ENCODE results near the gene CPD. TPM values are rescaled to one million over a fixed set of nuclear protein-coding genes. Genes with fewer than 3 reads are reported as not detected.
"Not testable (repeated sequence)": the region's sequence is repeated elsewhere in the genome, so short reads cannot be mapped to it uniquely, and the experiment has no call there.

Gene CPD
- total RNA-seq, 2 donors from 2014 or later, result 55.2 to 109 TPM

GRCh38 chr17:30436729-30437128, 58.0 kb downstream of the CPD start:
- no peak for ATAC-seq (ENCODE audit: insufficient number of reproducible peaks, low FRiP score, low read depth)
- Histone ChIP-seq H3K36me3 (no peaks in the 10 kb centered on the region), H3K27me3 (replicated peaks; ENCODE audit: insufficient read depth) (no peaks in the 10 kb centered on the region), H3K9me3 (no peaks in the 10 kb centered on the region), H3K4me1 (ENCODE audit: control insufficient read depth in 1 of 2, low read depth in 2 of 2) (no peaks in the 10 kb centered on the region), H3K27ac (no peak overlapping the region), H3K4me3 (no peak overlapping the region)
- TF ChIP-seq CTCF (IDR thresholded peaks at IDR 0.05), result no peak
- no peak for DNase-seq (ENCODE audit: low spot score)

GRCh38 chr17:30443721-30444120, 65.0 kb downstream of the CPD start:
- no peak for TF ChIP-seq CTCF (IDR thresholded peaks at IDR 0.05)
- Histone ChIP-seq H3K36me3 (no peaks in the 10 kb centered on the region), H3K27me3 (replicated peaks; ENCODE audit: insufficient read depth) (no peaks in the 10 kb centered on the region), H3K27ac (no peak overlapping the region), H3K4me1 (ENCODE audit: control insufficient read depth in 1 of 2, low read depth in 2 of 2) (no peaks in the 10 kb centered on the region), H3K4me3 (no peak overlapping the region), H3K9me3 (no peaks in the 10 kb centered on the region)
- DNase-seq (ENCODE audit: low spot score) (no peak), ATAC-seq (ENCODE audit: insufficient number of reproducible peaks, low FRiP score, low read depth) (no peak)

- ATAC-seq (ENCODE audit: insufficient number of reproducible peaks, low FRiP score, low read depth); DNase-seq (ENCODE audit: low spot score); H3K9me3 ChIP-seq; H3K27me3 ChIP-seq (replicated peaks; ENCODE audit: insufficient read depth); H3K27ac ChIP-seq; H3K36me3 ChIP-seq; H3K4me3 ChIP-seq: not testable (repeated sequence)
- peaks cover 5 to 16% of the 10 kb centered on the region in 2 donors for H3K4me1 ChIP-seq (ENCODE audit: control insufficient read depth in 1 of 2, low read depth in 2 of 2)
Observed at GRCh38 chr17:30446640-30447039, 67.9 kb downstream of the CPD start.

- ATAC-seq (ENCODE audit: insufficient number of reproducible peaks, low FRiP score, low read depth), result no peak
Observed at GRCh38 chr17:30449480-30449879, 70.8 kb downstream of the CPD start.

GRCh38 chr17:30450125-30451027, 71.6 kb downstream of the CPD start:
- TF ChIP-seq CTCF (IDR thresholded peaks at IDR 0.05), result no peak
- no peak for ATAC-seq (ENCODE audit: insufficient number of reproducible peaks, low FRiP score, low read depth)
- Histone ChIP-seq H3K27me3 (replicated peaks; ENCODE audit: insufficient read depth) (no peaks in the 10 kb centered on the region), H3K4me3 (no peak overlapping the region), H3K9me3 (no peaks in the 10 kb centered on the region), H3K36me3 (peaks cover 12% of the 10 kb centered on the region), H3K4me1 (ENCODE audit: control insufficient read depth in 1 of 2, low read depth in 2 of 2) (peaks cover 5 to 16% of the 10 kb centered on the region in 2 donors), H3K27ac (peak overlapping the region; percentile 29 to 63)
- DNase-seq (ENCODE audit: low spot score), result no peak

More at GRCh38 chr17:30449480-30449879, 70.8 kb downstream of the CPD start:
- no peak for TF ChIP-seq CTCF (IDR thresholded peaks at IDR 0.05)
- no peaks in the 10 kb centered on the region for H3K9me3 ChIP-seq
- peak overlapping the region in 1 of 2 donors; percentile 63 for H3K27ac ChIP-seq
- peaks cover 5 to 16% of the 10 kb centered on the region in 2 donors for H3K4me1 ChIP-seq (ENCODE audit: control insufficient read depth in 1 of 2, low read depth in 2 of 2)
- no peaks in the 10 kb centered on the region for H3K27me3 ChIP-seq (replicated peaks; ENCODE audit: insufficient read depth)
- H3K4me3 ChIP-seq, result peak overlapping the region; percentile 30
- H3K36me3 ChIP-seq, result peaks cover 10% of the 10 kb centered on the region
- DNase-seq (ENCODE audit: low spot score), result no peak

Data from thoracic aorta (tissue), 2 donors.